Lower leg skin (tissue), 3 donors: ENCODE results near the gene RGS4.

ENCODE experiments used
- POLR2A ChIP-seq, 2 donors: fragments of 450-650 bp; IDR thresholded peaks; one replicate each; pipeline ENCODE4 v1.6.1; 2016 to 2017; ENCODE audit warnings: antibody characterized with exemption in 2 of 2, mild to moderate bottlenecking in 1 of 2, moderate library complexity in 1 of 2
- TF ChIP-seq, protein P1 (sequence below), 3 donors: fragments of 450-650 bp; IDR thresholded peaks; one replicate each; pipeline ENCODE4 v1.5.1; 2016; ENCODE audit warnings: antibody characterized with exemption in 3 of 3, mild to moderate bottlenecking in 3 of 3, moderate library complexity in 2 of 3

DNA sequence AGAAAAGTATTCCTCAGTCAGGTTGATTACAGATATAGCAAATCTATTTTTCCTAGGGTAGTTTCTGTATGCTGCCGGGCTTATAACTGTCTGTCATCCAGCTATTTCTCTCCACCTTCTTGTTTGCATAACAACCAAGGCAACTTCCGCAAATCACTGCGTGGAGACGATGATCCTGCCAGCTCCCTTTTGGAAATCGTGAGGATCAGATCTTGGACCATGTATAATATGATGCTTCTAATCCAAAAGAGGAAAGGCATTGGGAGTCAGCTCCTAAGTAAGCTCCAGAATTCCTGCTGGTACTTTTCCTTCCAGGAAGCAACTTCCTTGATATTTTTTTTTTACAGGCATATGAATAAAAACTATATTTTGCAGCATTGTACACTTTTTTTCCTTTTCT is 445 bp upstream of the RGS4 start:
- TF ChIP-seq, protein P1, sequence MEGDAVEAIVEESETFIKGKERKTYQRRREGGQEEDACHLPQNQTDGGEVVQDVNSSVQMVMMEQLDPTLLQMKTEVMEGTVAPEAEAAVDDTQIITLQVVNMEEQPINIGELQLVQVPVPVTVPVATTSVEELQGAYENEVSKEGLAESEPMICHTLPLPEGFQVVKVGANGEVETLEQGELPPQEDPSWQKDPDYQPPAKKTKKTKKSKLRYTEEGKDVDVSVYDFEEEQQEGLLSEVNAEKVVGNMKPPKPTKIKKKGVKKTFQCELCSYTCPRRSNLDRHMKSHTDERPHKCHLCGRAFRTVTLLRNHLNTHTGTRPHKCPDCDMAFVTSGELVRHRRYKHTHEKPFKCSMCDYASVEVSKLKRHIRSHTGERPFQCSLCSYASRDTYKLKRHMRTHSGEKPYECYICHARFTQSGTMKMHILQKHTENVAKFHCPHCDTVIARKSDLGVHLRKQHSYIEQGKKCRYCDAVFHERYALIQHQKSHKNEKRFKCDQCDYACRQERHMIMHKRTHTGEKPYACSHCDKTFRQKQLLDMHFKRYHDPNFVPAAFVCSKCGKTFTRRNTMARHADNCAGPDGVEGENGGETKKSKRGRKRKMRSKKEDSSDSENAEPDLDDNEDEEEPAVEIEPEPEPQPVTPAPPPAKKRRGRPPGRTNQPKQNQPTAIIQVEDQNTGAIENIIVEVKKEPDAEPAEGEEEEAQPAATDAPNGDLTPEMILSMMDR (IDR thresholded peaks at IDR 0.05) = no peak
- TF ChIP-seq POLR2A (IDR thresholded peaks at IDR 0.05) = no peak
